ENCODE data around the gene GCLM.

The GCLM gene

DNA sequence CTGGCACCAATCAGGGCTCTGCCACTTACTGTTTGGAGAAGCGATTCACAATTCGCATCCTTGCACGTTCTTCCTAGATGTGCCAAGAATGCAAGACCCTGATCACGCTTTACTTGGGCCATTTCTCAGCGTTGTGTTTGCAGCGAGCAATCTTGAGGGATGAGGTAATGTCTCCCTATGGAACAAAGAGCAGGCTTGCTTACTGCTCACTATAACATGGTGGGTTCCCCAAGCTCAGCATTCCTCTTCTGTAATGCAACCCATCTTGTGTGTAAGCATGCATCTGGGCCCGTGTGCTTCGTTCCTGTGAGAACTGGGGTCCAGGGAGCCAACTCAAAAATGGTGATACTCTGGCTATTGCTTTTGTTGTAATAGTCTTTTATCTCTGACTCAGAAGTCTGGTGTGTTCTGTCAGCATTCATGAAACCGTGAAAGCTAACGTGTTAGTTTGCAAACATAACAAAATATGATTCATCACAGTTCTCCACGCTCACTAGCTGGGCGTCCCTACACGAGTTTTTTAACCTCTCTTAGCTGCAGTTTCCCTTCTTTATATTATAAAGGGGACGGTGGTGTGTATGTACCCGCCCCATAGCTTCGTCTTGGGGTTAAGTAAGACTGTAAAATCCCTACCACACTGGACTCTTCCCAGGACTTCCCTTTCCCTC is 63.6 kb downstream of the GCLM start:
- no peak for DNase-seq (ENCODE audit: low spot score)
- TF ChIP-seq, protein P1, sequence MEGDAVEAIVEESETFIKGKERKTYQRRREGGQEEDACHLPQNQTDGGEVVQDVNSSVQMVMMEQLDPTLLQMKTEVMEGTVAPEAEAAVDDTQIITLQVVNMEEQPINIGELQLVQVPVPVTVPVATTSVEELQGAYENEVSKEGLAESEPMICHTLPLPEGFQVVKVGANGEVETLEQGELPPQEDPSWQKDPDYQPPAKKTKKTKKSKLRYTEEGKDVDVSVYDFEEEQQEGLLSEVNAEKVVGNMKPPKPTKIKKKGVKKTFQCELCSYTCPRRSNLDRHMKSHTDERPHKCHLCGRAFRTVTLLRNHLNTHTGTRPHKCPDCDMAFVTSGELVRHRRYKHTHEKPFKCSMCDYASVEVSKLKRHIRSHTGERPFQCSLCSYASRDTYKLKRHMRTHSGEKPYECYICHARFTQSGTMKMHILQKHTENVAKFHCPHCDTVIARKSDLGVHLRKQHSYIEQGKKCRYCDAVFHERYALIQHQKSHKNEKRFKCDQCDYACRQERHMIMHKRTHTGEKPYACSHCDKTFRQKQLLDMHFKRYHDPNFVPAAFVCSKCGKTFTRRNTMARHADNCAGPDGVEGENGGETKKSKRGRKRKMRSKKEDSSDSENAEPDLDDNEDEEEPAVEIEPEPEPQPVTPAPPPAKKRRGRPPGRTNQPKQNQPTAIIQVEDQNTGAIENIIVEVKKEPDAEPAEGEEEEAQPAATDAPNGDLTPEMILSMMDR (IDR thresholded peaks at IDR 0.05) = no peak
- peak overlapping the region; percentile 95 to 99 for H3K27ac ChIP-seq
- peak overlapping the region; percentile 92 for H3K4me3 ChIP-seq

DNA sequence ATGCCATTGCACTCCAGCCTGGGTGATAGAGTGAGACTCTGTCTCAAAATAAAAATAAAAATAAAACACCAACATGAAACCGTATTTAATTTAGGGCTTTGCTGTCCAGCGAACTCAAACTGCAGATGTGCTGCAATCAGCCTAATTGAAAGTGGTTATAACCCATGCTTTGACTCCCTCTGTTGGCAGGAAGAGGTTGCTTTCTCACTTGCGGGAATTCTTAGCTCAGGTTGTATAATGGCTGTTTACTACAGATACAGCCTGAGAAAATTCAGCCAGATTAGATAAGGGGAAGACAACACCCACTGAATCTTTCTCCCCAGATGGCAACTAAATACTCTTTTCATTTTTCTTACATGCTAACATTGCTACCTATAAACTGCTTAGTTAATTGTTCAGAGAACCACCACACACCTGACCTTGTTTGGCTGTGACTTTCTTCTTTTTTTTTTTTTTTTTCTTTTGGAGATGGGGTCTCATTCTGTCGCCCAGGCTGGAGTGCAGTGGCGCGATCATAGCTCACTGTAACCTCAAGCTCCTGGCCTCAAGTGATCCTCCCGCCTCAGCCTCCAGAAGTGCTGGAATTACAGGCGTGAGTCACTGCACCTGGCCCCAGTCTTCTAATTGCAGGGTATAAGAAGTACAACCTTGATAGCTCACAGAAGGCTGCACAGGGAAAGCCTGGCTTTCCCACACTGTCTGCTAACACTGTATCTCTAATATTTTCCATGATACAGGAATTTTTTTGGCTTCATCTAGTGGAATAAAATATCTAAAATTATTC is 64.8 kb downstream of the GCLM start:
- TF ChIP-seq, protein P1 (IDR thresholded peaks at IDR 0.05) = peak; percentile 29
- Histone ChIP-seq H3K4me3 (no peak overlapping the region), H3K27ac (peak overlapping the region; percentile 95 to 99)
- no peak for DNase-seq (ENCODE audit: low spot score)

DNA sequence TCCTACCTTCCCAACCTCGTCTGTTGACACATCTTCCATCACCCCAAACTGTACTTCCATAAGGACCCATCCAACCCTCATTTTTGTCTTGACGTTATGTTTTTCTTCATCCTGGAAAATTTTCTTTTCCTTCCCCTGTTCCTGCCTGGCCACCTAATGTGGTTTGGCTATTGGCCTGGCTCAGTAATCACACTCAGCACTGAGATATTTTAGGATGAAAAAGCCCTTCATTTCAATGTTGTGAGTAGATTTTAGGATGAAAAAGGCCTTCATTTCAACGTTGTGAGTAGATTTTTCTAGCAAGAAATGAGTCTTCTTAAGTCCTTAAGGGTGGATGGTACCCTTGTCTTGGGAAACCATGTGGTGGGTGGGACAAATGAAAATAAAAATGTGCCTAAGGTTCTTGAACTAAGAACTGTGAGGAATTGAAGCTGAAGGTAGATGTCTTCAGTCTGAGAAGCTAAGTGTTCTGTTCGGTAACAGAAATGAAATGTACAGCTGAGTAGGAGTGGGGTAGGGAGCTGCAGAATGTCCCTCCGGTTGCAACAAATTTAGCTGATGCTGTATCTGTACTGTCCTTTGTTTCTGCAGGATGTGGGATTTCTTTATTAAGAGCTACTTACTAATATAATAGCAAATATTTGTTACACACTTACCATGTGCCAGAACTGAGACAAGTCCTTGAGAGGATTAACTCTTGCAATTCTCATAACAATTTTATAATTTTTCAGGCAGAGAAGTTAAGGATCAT is 66.3 kb downstream of the GCLM start:
- TF ChIP-seq, protein P1 (IDR thresholded peaks at IDR 0.05) = no peak
- no peak for DNase-seq (ENCODE audit: low spot score)
- Histone ChIP-seq H3K4me3 (no peak overlapping the region), H3K27ac (no peak overlapping the region)

DNA sequence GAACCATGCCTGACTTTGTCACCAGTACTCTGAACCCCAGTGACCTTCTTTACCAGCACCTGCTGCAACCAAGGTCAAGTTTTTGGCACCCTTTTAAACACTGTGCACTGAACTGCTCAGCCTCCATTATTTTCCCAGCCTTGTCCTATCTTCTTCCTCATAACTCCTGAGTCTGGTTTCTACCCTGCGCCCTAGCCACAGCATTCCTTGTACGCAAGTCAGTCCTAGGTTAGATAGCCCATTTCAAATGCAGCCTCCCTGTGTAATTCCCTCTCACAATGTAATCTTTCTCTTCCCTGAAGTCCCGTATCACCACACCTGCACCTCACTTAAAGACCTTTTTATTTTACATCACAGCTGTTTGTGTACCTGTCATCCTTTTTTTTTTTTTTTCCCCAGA is 67.5 kb downstream of the GCLM start:
- DNase-seq (ENCODE audit: low spot score) = no peak
- TF ChIP-seq, protein P1 (IDR thresholded peaks at IDR 0.05) = no peak
- H3K4me3 ChIP-seq = no peak overlapping the region
- H3K27ac ChIP-seq = no peak overlapping the region

DNA sequence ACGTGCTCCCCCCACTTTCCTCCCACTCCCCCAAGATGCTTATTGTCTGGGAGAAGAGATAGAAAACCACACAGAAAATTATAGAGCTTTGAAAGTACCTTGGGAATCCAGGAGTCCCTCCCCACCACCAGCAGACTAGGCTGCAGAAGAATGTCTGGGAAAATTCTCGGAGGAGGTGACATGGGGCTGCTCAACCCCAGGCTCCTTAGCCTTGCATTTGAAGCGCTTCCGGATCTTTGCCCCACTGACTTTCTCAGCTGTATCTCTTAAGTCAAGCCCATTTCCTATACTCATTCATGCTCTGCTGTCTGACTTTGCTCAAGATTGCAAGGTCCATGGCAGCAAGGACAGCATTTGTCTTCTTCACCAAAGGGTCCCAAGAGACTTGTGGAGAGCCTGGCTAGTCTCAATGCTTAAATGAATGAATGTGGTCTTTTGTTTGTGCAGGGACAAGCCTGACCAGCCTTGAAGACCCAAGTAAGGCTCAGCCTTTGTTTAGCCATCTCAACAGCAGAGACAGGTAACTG is 68.2 kb downstream of the GCLM start:
- TF ChIP-seq, protein P1 (IDR thresholded peaks at IDR 0.05) = no peak
- no peak for DNase-seq (ENCODE audit: low spot score)
- no peak overlapping the region for H3K27ac ChIP-seq
- no peak overlapping the region for H3K4me3 ChIP-seq

DNA sequence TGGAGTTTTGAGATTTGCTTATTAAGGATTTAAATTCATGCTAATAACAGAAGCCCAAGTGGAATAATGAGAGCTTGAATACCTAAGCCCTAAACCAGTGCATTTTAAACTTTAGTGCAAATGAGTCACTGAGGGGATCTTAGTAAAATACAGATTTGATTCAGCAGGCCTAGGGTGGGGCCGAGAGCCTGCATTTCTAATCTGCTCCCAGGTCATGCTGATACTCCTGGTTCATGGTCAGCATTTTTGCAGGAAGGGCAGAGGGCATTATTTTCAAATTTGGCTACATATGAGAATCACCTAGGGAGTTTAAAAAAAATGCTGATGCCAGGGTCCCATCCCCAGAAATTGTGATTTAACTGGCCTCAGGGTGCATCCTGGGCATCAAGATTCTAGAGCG is 69.5 kb downstream of the GCLM start:
- no peak for DNase-seq (ENCODE audit: low spot score)

More for the DNA sequence above, 69.5 kb downstream of the GCLM start:
- TF ChIP-seq, protein P1 (IDR thresholded peaks at IDR 0.05) = no peak
- Histone ChIP-seq H3K4me3 (no peak overlapping the region), H3K27ac (peak overlapping the region in 1 of 2 donors; percentile 13)

Data from coronary artery (tissue), 2 donors.